HEK293 (cell line): Measurements from ENCODE around the gene PRSS22.

Experiments
- CTCF ChIA-PET: fragments of 350-600 bp; formaldehyde crosslinking; extraction: SDS; loops from one replicate; lab custom pipeline; 2021; ENCODE audit warnings: antibody characterized with exemption; lab: Yijun Ruan, JAX
- POLR2A ChIA-PET: fragments of 300-600 bp; formaldehyde crosslinking; extraction: SDS; loops from one replicate; lab custom pipeline; 2020; ENCODE audit warnings: antibody characterized with exemption, inconsistent platforms; lab: Yijun Ruan, JAX
- H3K27ac ChIP-seq: fragments of 200-500 bp; sonication (Bioruptor generic); 2 replicates; pipeline ENCODE4 v1.5.1; 2014; ENCODE audit warnings: low read depth, low read length, control low read depth, inconsistent platforms; ENCODE audit errors: extremely low read depth
- H3K36me3 ChIP-seq, 2 experiments: fragments of 200-500 bp in 1 of 2; sonication (Bioruptor generic) in 1 of 2; 1 replicate in 1 of 2; 2 replicates in 1 of 2; pipeline ENCODE4 v1.5.1; 2014 to 2017; ENCODE audit warnings: inconsistent platforms in 2 of 2, low read length in 2 of 2; ENCODE audit not compliant: control insufficient read depth in 2 of 2, insufficient read depth in 1 of 2
- H3K4me1 ChIP-seq: fragments of 200-500 bp; sonication (Bioruptor generic); 2 replicates; pipeline ENCODE4 v1.5.1; 2014; ENCODE audit warnings: mild to moderate bottlenecking, low read length, inconsistent platforms; ENCODE audit not compliant: control insufficient read depth, insufficient read depth
- H3K4me3 ChIP-seq: 2 replicates; pipeline ENCODE4 v1.5.1; 2011; ENCODE audit warnings: low read depth, mild to moderate bottlenecking, control low read depth, low read length, moderate library complexity
- H3K9me3 ChIP-seq: fragments of 200-500 bp; sonication (Bioruptor generic); 2 replicates; pipeline ENCODE4 v1.5.1; 2014; ENCODE audit warnings: low read depth, low read length, inconsistent platforms; ENCODE audit not compliant: control insufficient read depth, insufficient read depth
- EGR2 ChIP-seq: fragments of 450-650 bp; formaldehyde crosslinking; IDR thresholded peaks from 2 replicates; pipeline ENCODE4 v1.5.1; 2016; ENCODE audit warnings: low read depth, missing biosample characterization, missing genetic modification characterization
- MZF1 ChIP-seq: fragments of 450-650 bp; formaldehyde crosslinking; IDR thresholded peaks from 2 replicates; pipeline ENCODE4 v1.5.1; 2017; ENCODE audit warnings: missing biosample characterization, missing genetic modification characterization, borderline replicate concordance
- OSR2 ChIP-seq: fragments of 450-650 bp; formaldehyde crosslinking; IDR thresholded peaks from 2 replicates; pipeline ENCODE4 v1.5.1; 2016; ENCODE audit warnings: missing biosample characterization, missing genetic modification characterization
- SP2 ChIP-seq: fragments of 450-650 bp; formaldehyde crosslinking; IDR thresholded peaks from 2 replicates; pipeline ENCODE4 v1.5.1; 2016; ENCODE audit warnings: missing biosample characterization, missing genetic modification characterization
- SP3 ChIP-seq: fragments of 450-650 bp; formaldehyde crosslinking; IDR thresholded peaks from 2 replicates; pipeline ENCODE4 v1.5.1; 2016; ENCODE audit warnings: missing biosample characterization, missing genetic modification characterization
- SP7 ChIP-seq: fragments of 450-650 bp; formaldehyde crosslinking; IDR thresholded peaks from 2 replicates; pipeline ENCODE4 v1.5.1; 2016; ENCODE audit warnings: missing biosample characterization, missing genetic modification characterization
- TRIM28 ChIP-seq: IDR thresholded peaks from 2 replicates; pipeline ENCODE4 v1.6.1; 2011; ENCODE audit warnings: low read length, control low read depth, borderline replicate concordance
- ZNF133 ChIP-seq: fragments of 450-650 bp; formaldehyde crosslinking; IDR thresholded peaks from 2 replicates; pipeline ENCODE4 v1.5.1; 2016; ENCODE audit warnings: missing biosample characterization, missing genetic modification characterization
- ZNF16 ChIP-seq: fragments of 450-650 bp; formaldehyde crosslinking; IDR thresholded peaks from 2 replicates; pipeline ENCODE4 v1.5.1; 2016; ENCODE audit warnings: low read depth, missing biosample characterization, missing genetic modification characterization
- ZNF174 ChIP-seq: fragments of 450-650 bp; formaldehyde crosslinking; IDR thresholded peaks from 2 replicates; pipeline ENCODE4 v1.5.0; 2017; ENCODE audit warnings: missing biosample characterization, mild to moderate bottlenecking, missing genetic modification characterization
- ZNF19 ChIP-seq: fragments of 450-650 bp; formaldehyde crosslinking; IDR thresholded peaks from 2 replicates; pipeline ENCODE4; 2016; ENCODE audit warnings: missing biosample characterization, missing genetic modification characterization, low read depth
- ZNF2 ChIP-seq: fragments of 450-650 bp; formaldehyde crosslinking; IDR thresholded peaks from 2 replicates; pipeline ENCODE4 v1.5.1; 2016; ENCODE audit warnings: missing biosample characterization, missing genetic modification characterization
- ZNF354C ChIP-seq: fragments of 450-650 bp; formaldehyde crosslinking; IDR thresholded peaks from 2 replicates; pipeline ENCODE4 v1.5.1; 2016; ENCODE audit warnings: missing biosample characterization, missing genetic modification characterization, low read depth, borderline replicate concordance
- ZNF501 ChIP-seq: fragments of 450-650 bp; formaldehyde crosslinking; IDR thresholded peaks from 2 replicates; pipeline ENCODE4 v1.5.1; 2016; ENCODE audit warnings: missing biosample characterization, missing genetic modification characterization
- ZNF521 ChIP-seq: fragments of 450-650 bp; formaldehyde crosslinking; IDR thresholded peaks from 2 replicates; pipeline ENCODE4 v1.5.1; 2017; ENCODE audit warnings: missing biosample characterization, mild to moderate bottlenecking, missing genetic modification characterization
- ZNF530 ChIP-seq: fragments of 450-650 bp; formaldehyde crosslinking; IDR thresholded peaks from 2 replicates; pipeline ENCODE4 v1.5.1; 2016; ENCODE audit warnings: low read depth, missing biosample characterization, missing genetic modification characterization
- ZNF544 ChIP-seq: fragments of 450-650 bp; formaldehyde crosslinking; IDR thresholded peaks from 2 replicates; pipeline ENCODE4 v1.5.0; 2017; ENCODE audit warnings: missing biosample characterization, missing genetic modification characterization
- ZNF558 ChIP-seq: fragments of 450-650 bp; formaldehyde crosslinking; IDR thresholded peaks from 2 replicates; pipeline ENCODE4 v1.5.1; 2016; ENCODE audit warnings: missing biosample characterization, missing genetic modification characterization
- ZNF677 ChIP-seq: fragments of 450-650 bp; IDR thresholded peaks from 2 replicates; pipeline ENCODE4 v1.5.0; 2018; ENCODE audit warnings: missing biosample characterization, mild to moderate bottlenecking, missing genetic modification characterization, moderate library complexity
- ZNF768 ChIP-seq: fragments of 450-650 bp; formaldehyde crosslinking; IDR thresholded peaks from 2 replicates; pipeline ENCODE4 v1.5.1; 2018; ENCODE audit warnings: missing biosample characterization, mild to moderate bottlenecking, missing genetic modification characterization
- ZNF792 ChIP-seq: fragments of 450-650 bp; formaldehyde crosslinking; IDR thresholded peaks from 2 replicates; pipeline ENCODE4 v1.5.1; 2016; ENCODE audit warnings: missing biosample characterization, missing genetic modification characterization
- ZSCAN23 ChIP-seq: fragments of 450-650 bp; formaldehyde crosslinking; IDR thresholded peaks from 2 replicates; pipeline ENCODE4 v1.5.1; 2016; ENCODE audit warnings: missing biosample characterization, missing genetic modification characterization
- ZSCAN30 ChIP-seq: fragments of 450-650 bp; IDR thresholded peaks from 2 replicates; pipeline ENCODE4 v1.5.1; 2018; ENCODE audit warnings: missing biosample characterization, mild to moderate bottlenecking, missing genetic modification characterization, moderate library complexity
- TF ChIP-seq, protein P1 (sequence below): sonication (generic); formaldehyde crosslinking; IDR thresholded peaks from 2 replicates; pipeline ENCODE4 v1.8.1; 2022; ENCODE audit warnings: mild to moderate bottlenecking, moderate library complexity, missing genetic modification reagents
- TF ChIP-seq, protein P2 (sequence below): fragments of 450-650 bp; formaldehyde crosslinking; IDR thresholded peaks from 2 replicates; pipeline ENCODE4 v1.5.1; 2016; ENCODE audit warnings: missing biosample characterization, missing genetic modification characterization, low read depth
- TF ChIP-seq, protein P3 (sequence below): fragments of 450-650 bp; formaldehyde crosslinking; IDR thresholded peaks from 2 replicates; pipeline ENCODE4; 2016; ENCODE audit warnings: missing biosample characterization, missing genetic modification characterization
- TF ChIP-seq, protein P4 (sequence below): fragments of 450-650 bp; formaldehyde crosslinking; IDR thresholded peaks from 2 replicates; pipeline ENCODE4 v1.5.1; 2016; ENCODE audit warnings: missing biosample characterization, missing genetic modification characterization

The PRSS22 gene

DNA sequence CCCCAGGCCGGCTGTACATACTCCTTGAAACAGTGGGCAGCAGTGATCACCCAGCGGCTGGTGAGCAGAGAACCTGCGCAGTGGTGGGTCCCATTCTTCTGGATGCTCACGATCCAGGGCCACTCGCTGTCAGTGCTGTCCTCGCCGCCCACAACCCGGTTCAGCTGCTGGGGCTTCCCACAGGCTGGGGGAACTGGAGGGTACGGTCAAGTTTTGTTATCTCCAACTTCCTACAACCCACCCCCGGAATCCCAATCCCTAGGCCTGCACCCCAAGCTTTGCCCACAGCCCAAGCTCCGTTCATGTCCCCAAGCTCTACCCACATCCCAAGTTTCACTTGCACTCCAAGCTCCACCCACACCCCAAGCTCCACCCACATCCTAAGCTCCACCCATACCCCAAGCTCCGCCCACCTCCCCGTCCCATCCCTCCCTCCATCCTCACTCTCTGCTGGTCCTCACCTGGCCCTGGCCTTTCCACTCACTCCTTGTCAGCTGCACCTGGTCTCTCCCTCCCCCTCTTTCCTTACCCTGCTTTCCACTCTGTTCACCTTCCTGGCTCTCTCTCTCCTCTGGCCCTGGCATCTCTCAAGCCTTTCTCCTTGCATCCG lies 1.8 kb downstream of the PRSS22 start (continued):
- TF ChIP-seq ZNF677 (no peak), SP7 (tag by site-specific recombination) (no peak), MZF1 (tag by site-specific recombination) (no peak), ZNF530 (tag by site-specific recombination) (peak; percentile 29; the same call in 1 of the 2 replicates), ZSCAN30 (tag by site-specific recombination) (no peak), ZNF558 (tag by site-specific recombination) (no peak), EGR2 (tag by site-specific recombination) (peak; percentile 95), ZNF2 (tag by site-specific recombination) (no peak), ZNF768 (tag by site-specific recombination) (no peak), ZNF792 (no peak), ZNF354C (tag by site-specific recombination) (no peak), OSR2 (tag by site-specific recombination) (no peak), SP3 (tag by site-specific recombination) (peak; percentile 88), TRIM28 (no peak), SP2 (tag by site-specific recombination) (peak; percentile 39), ZNF19 (tag by site-specific recombination) (no peak)
- TF ChIP-seq, protein P1, sequence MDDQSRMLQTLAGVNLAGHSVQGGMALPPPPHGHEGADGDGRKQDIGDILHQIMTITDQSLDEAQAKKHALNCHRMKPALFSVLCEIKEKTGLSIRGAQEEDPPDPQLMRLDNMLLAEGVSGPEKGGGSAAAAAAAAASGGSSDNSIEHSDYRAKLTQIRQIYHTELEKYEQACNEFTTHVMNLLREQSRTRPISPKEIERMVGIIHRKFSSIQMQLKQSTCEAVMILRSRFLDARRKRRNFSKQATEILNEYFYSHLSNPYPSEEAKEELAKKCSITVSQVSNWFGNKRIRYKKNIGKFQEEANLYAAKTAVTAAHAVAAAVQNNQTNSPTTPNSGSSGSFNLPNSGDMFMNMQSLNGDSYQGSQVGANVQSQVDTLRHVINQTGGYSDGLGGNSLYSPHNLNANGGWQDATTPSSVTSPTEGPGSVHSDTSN (CRISPR knock-in tag) = no peak
- TF ChIP-seq, protein P2, sequence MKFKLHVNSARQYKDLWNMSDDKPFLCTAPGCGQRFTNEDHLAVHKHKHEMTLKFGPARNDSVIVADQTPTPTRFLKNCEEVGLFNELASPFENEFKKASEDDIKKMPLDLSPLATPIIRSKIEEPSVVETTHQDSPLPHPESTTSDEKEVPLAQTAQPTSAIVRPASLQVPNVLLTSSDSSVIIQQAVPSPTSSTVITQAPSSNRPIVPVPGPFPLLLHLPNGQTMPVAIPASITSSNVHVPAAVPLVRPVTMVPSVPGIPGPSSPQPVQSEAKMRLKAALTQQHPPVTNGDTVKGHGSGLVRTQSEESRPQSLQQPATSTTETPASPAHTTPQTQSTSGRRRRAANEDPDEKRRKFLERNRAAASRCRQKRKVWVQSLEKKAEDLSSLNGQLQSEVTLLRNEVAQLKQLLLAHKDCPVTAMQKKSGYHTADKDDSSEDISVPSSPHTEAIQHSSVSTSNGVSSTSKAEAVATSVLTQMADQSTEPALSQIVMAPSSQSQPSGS (tag by site-specific recombination) = no peak
- TF ChIP-seq, all 188 proteins: peak for 8

DNA sequence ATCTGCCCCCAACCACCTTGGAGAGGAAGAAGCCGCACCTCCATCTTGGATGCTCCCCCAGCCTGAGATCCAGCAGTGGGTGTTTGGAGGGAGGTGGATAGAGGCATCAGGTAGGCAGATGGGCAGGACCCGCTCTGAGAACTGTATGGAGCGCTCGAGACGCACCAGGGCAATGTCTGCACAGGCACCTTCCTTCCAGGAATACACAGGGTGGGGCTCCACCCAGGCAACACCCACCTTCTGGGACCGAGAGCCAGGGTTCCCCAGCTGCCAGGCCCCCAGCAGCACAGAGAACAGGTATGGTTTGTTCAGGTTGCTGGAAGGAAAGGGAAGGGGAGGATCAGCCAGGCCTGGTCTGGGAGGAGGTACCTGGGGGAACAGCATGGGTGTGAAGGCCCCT lies 2.4 kb downstream of the PRSS22 start:
- H3K9me3 ChIP-seq = no peaks in the 10 kb centered on the region
- no peak overlapping the region for H3K4me3 ChIP-seq
- no peaks in the 10 kb centered on the region for H3K36me3 ChIP-seq
- POLR2A ChIA-PET = interaction anchor here (1.6 kb wide), 1 partner anchor 13 kb away, joined by 4 read pairs; no protein-coding TSS in a partner anchor
- no peaks in the 10 kb centered on the region for H3K4me1 ChIP-seq
- CTCF ChIA-PET = interaction anchor here (2.8 kb wide), 1 partner anchor 71 kb away, joined by 8 read pairs; no protein-coding TSS in a partner anchor
- H3K27ac ChIP-seq = no peak overlapping the region
- TF ChIP-seq, protein P3, sequence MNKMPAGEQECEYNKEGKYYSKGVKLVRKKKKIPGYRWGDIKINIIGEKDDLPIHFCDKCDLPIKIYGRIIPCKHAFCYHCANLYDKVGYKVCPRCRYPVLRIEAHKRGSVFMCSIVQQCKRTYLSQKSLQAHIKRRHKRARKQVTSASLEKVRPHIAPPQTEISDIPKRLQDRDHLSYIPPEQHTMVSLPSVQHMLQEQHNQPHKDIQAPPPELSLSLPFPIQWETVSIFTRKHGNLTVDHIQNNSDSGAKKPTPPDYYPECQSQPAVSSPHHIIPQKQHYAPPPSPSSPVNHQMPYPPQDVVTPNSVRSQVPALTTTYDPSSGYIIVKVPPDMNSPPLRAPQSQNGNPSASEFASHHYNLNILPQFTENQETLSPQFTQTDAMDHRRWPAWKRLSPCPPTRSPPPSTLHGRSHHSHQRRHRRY (tag by site-specific recombination) = no peak
- TF ChIP-seq ZNF16 (tag by site-specific recombination) (no peak), ZNF501 (tag by site-specific recombination) (no peak), ZNF133 (no peak), ZNF544 (tag by site-specific recombination) (no peak), ZNF174 (tag by site-specific recombination) (no peak), ZNF521 (tag by site-specific recombination) (no peak), ZSCAN23 (tag by site-specific recombination) (no peak)
- TF ChIP-seq, protein P1 (CRISPR knock-in tag) = no peak
- TF ChIP-seq, protein P4, sequence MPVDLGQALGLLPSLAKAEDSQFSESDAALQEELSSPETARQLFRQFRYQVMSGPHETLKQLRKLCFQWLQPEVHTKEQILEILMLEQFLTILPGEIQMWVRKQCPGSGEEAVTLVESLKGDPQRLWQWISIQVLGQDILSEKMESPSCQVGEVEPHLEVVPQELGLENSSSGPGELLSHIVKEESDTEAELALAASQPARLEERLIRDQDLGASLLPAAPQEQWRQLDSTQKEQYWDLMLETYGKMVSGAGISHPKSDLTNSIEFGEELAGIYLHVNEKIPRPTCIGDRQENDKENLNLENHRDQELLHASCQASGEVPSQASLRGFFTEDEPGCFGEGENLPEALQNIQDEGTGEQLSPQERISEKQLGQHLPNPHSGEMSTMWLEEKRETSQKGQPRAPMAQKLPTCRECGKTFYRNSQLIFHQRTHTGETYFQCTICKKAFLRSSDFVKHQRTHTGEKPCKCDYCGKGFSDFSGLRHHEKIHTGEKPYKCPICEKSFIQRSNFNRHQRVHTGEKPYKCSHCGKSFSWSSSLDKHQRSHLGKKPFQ (tag by site-specific recombination) = no peak
